Activated naive CD4-positive, alpha-beta T cell treated with anti-CD3 and anti-CD28 coated beads, Interleukin-2, amount 50 U/mL, for 72 hours (primary cell): ENCODE measurements around the gene CTSZ. TPM values are rescaled to one million over a fixed set of nuclear protein-coding genes. Genes with fewer than 3 reads are reported as not detected.
"Not testable (repeated sequence)": the region's sequence is repeated elsewhere in the genome, so short reads cannot be mapped to it uniquely, and the experiment has no call there.

Experiments used
- ATAC-seq, 2 donors: fragments of 150-1000 bp; cut with Tn5 transposase; 2 replicates each; pipeline ENCODE4 v1.10.0; 2021; ENCODE audit warnings: mild to moderate bottlenecking in 2 of 2, moderate library complexity in 2 of 2
- DNase-seq, 2 donors: peaks; one replicate each; pipeline ENCODE4 v3.0.0; 2021 to 2022; ENCODE audit warnings: low spot score in 2 of 2
- H3K27ac Mint-ChIP-seq, 2 donors: one replicate each; pipeline ENCODE4 v1.8.0; 2022; ENCODE audit warnings: mild to moderate bottlenecking in 2 of 2, mixed read lengths in 2 of 2
- H3K36me3 Mint-ChIP-seq, 2 donors: one replicate each; pipeline ENCODE4 v1.8.0; 2022; ENCODE audit warnings: mixed read lengths in 2 of 2
- H3K9me3 Mint-ChIP-seq, 2 donors: one replicate each; pipeline ENCODE4 v1.8.0; 2022; ENCODE audit warnings: mixed read lengths in 2 of 2
- total RNA-seq, 2 donors: library from RNA; stranded (reverse); gene quantifications; one replicate each; pipeline ENCODE4 v1.2.3, GENCODE V29; 2022

CTSZ gene
- total RNA-seq, 2 donors from 2014 or later = 36.3 to 37.1 TPM

GRCh38 chr20:58963060-58963584 is 43.9 kb downstream of the CTSZ start:
- no peaks in the 10 kb centered on the region for H3K9me3 Mint-ChIP-seq
- no peaks in the 10 kb centered on the region for H3K36me3 Mint-ChIP-seq
- no peak overlapping the region for H3K27ac Mint-ChIP-seq
- ATAC-seq (no peak), DNase-seq (no peak)

GRCh38 chr20:58959652-58960051 is 47.4 kb downstream of the CTSZ start:
- no peaks in the 10 kb centered on the region for H3K9me3 Mint-ChIP-seq
- ATAC-seq = no peak
- H3K36me3 Mint-ChIP-seq = no peaks in the 10 kb centered on the region
- DNase-seq = no peak
- no peak overlapping the region for H3K27ac Mint-ChIP-seq

GRCh38 chr20:58956078-58956477 is 51.0 kb downstream of the CTSZ start:
- DNase-seq = no peak
- no peak for ATAC-seq
- H3K27ac Mint-ChIP-seq = no peak overlapping the region
- H3K9me3 Mint-ChIP-seq = no peaks in the 10 kb centered on the region
- no peaks in the 10 kb centered on the region for H3K36me3 Mint-ChIP-seq

- ATAC-seq (no peak), DNase-seq (no peak)
- no peaks in the 10 kb centered on the region for H3K9me3 Mint-ChIP-seq
- no peaks in the 10 kb centered on the region for H3K36me3 Mint-ChIP-seq
- H3K27ac Mint-ChIP-seq = no peak overlapping the region
These were observed 54.0 kb downstream of the CTSZ start for GRCh38 chr20:58953050-58953449.

- H3K9me3 Mint-ChIP-seq = no peaks in the 10 kb centered on the region
- ATAC-seq = no peak
- no peak overlapping the region for H3K27ac Mint-ChIP-seq
- no peak for DNase-seq
- no peaks in the 10 kb centered on the region for H3K36me3 Mint-ChIP-seq
These were observed 56.5 kb downstream of the CTSZ start for GRCh38 chr20:58950603-58951002.

GRCh38 chr20:58947797-58948388 is 59.2 kb downstream of the CTSZ start:
- not testable (repeated sequence) for H3K27ac Mint-ChIP-seq, DNase-seq, H3K36me3 Mint-ChIP-seq, H3K9me3 Mint-ChIP-seq, ATAC-seq

GRCh38 chr20:58945965-58946631 is 61.0 kb downstream of the CTSZ start:
- Mint-ChIP-seq H3K27ac (no peak overlapping the region), H3K9me3 (no peaks in the 10 kb centered on the region), H3K36me3 (no peaks in the 10 kb centered on the region)
- ATAC-seq = no peak
- no peak for DNase-seq

Other genes starting within 250 kb of the CTSZ start
- 1 to 10 TPM; 3.0 to 3.4 TPM for gene GNAS-AS1, start 156.4 kb downstream of the CTSZ start, total RNA-seq
- 100 to 1,000 TPM; 624 to 863 TPM for gene GNAS, start 154.5 kb downstream of the CTSZ start, total RNA-seq
- 100 to 1,000 TPM; 123 to 159 TPM for gene NELFCD, start 26.0 kb downstream of the CTSZ start, total RNA-seq
- gene TUBB1, start 12.2 kb upstream of the CTSZ start, total RNA-seq = under 1 TPM in 1 of 2 donors, not detected in 1; 0.09 TPM
- gene ATP5F1E, start 25.1 kb upstream of the CTSZ start, total RNA-seq = 10 to 100 TPM; 63.2 to 76.7 TPM
- 100 to 1,000 TPM; 118 to 170 TPM for gene PRELID3B, start 35.5 kb upstream of the CTSZ start, total RNA-seq
- gene ZNF831, start 156.6 kb upstream of the CTSZ start, total RNA-seq = 10 to 100 TPM in 1 of 2 donors, 1 to 10 TPM in 1; 6.6 to 12.7 TPM